Measurements from ENCODE around the gene CYP27C1.
"Not testable (repeated sequence)": the region's sequence is repeated elsewhere in the genome, so short reads cannot be mapped to it uniquely, and the experiment has no call there.

Gene CYP27C1

GRCh38 chr2:127169066-127169660, 50.9 kb downstream of the CYP27C1 start:
- FAIRE-seq, result no peak

- no peak for FAIRE-seq
Measured at GRCh38 chr2:127166231-127166860, 53.8 kb downstream of the CYP27C1 start.

- no peak for FAIRE-seq
Measured at GRCh38 chr2:127165539-127165935, 54.6 kb downstream of the CYP27C1 start.

- FAIRE-seq, result no peak
Measured at GRCh38 chr2:127164761-127165538, 55.1 kb downstream of the CYP27C1 start.

- FAIRE-seq, result no peak
Measured at GRCh38 chr2:127163921-127164320, 56.2 kb downstream of the CYP27C1 start.

- FAIRE-seq, result not testable (repeated sequence)
Measured at GRCh38 chr2:127163090-127163406, 57.1 kb downstream of the CYP27C1 start.

- FAIRE-seq, result no peak
Measured at GRCh38 chr2:127162261-127163089, 57.6 kb downstream of the CYP27C1 start.

- FAIRE-seq, result no peak
Measured at GRCh38 chr2:127161176-127162136, 58.6 kb downstream of the CYP27C1 start.

GRCh38 chr2:127160676-127161075, 59.4 kb downstream of the CYP27C1 start:
- no peak for FAIRE-seq

- no peak for FAIRE-seq
Measured at GRCh38 chr2:127159543-127159942, 60.6 kb downstream of the CYP27C1 start.

GRCh38 chr2:127158614-127159290, 61.3 kb downstream of the CYP27C1 start:
- no peak for FAIRE-seq

- no peak for FAIRE-seq
Measured at GRCh38 chr2:127157651-127158485, 62.2 kb downstream of the CYP27C1 start.

GRCh38 chr2:127157114-127157513, 63.0 kb downstream of the CYP27C1 start:
- FAIRE-seq, result no peak

GRCh38 chr2:127155947-127156346, 64.2 kb downstream of the CYP27C1 start:
- FAIRE-seq, result no peak

- no peak for FAIRE-seq
Measured at GRCh38 chr2:127155028-127155581, 65.0 kb downstream of the CYP27C1 start.

GRCh38 chr2:127154396-127154795, 65.7 kb downstream of the CYP27C1 start:
- FAIRE-seq, result no peak

- FAIRE-seq, result no peak
Measured at GRCh38 chr2:127153691-127154158, 66.4 kb downstream of the CYP27C1 start.

GRCh38 chr2:127150996-127151395, 69.1 kb downstream of the CYP27C1 start:
- FAIRE-seq, result no peak

- FAIRE-seq, result no peak
Measured at GRCh38 chr2:127149384-127149783, 70.7 kb downstream of the CYP27C1 start.

All from islet of Langerhans (tissue), 1 donor.